Astrocyte (in vitro differentiated cells and primary cell): ENCODE data around the gene TLCD1. TPM values are rescaled to one million over a fixed set of nuclear protein-coding genes. Genes with fewer than 3 reads are reported as not detected.

Experiments used
- DNase-seq: peaks from one replicate; pipeline ENCODE4 v3.0.0-alpha.2; 2010; ENCODE audit warnings: low read depth
- FAIRE-seq: peaks from 2 replicates; lab custom pipeline; 2011; peaks lifted over from hg19 to GRCh38; lab: Jason Lieb, UNC
- H2AFZ ChIP-seq: 2 replicates; pipeline ENCODE4 v1.6.0; 2012; ENCODE audit warnings: low read depth, low read length, inconsistent platforms
- H3K27ac ChIP-seq: 2 replicates; pipeline ENCODE4 v1.5.1; 2011; ENCODE audit warnings: low read depth, low read length, inconsistent platforms
- H3K27me3 ChIP-seq: 2 replicates; pipeline ENCODE4 v1.6.0; 2011; ENCODE audit warnings: low read length, inconsistent platforms; ENCODE audit not compliant: insufficient read depth
- H3K36me3 ChIP-seq: 2 replicates; pipeline ENCODE4 v1.5.1; 2011; ENCODE audit warnings: low read length, inconsistent platforms; ENCODE audit not compliant: insufficient read depth
- H3K4me1 ChIP-seq: 2 replicates; pipeline ENCODE4 v1.5.1; 2011; ENCODE audit warnings: low read length, inconsistent platforms; ENCODE audit not compliant: insufficient read depth
- H3K4me2 ChIP-seq: 2 replicates; pipeline ENCODE4 v1.6.0; 2012; ENCODE audit warnings: low read length, inconsistent platforms
- H3K4me3 ChIP-seq: 2 replicates; pipeline ENCODE4 v1.5.1; 2011; ENCODE audit warnings: low read depth, mild to moderate bottlenecking, low read length, inconsistent platforms; ENCODE audit not compliant: insufficient read depth
- H3K79me2 ChIP-seq: 2 replicates; pipeline ENCODE4 v1.6.0; 2012; ENCODE audit warnings: mild to moderate bottlenecking, low read length, inconsistent platforms; ENCODE audit not compliant: insufficient read depth
- H3K9ac ChIP-seq: 2 replicates; pipeline ENCODE4 v1.6.0; 2012; ENCODE audit warnings: mild to moderate bottlenecking, low read length, inconsistent platforms
- H3K9me3 ChIP-seq: 2 replicates; pipeline ENCODE4 v1.5.1; 2012; ENCODE audit warnings: low read depth, mild to moderate bottlenecking, low read length, inconsistent platforms; ENCODE audit not compliant: insufficient read depth
- H4K20me1 ChIP-seq: 2 replicates; pipeline ENCODE4 v1.6.0; 2012; ENCODE audit warnings: low read length, inconsistent platforms; ENCODE audit not compliant: insufficient read depth
- H3K27ac Mint-ChIP-seq: one replicate; pipeline ENCODE4 v1.8.0; 2021; ENCODE audit warnings: mild to moderate bottlenecking, mixed read lengths; ENCODE audit not compliant: unreplicated experiment
- H3K27me3 Mint-ChIP-seq: one replicate; pipeline ENCODE4 v1.8.0; 2021; ENCODE audit warnings: low read depth, mixed read lengths; ENCODE audit not compliant: unreplicated experiment
- H3K36me3 Mint-ChIP-seq: one replicate; pipeline ENCODE4 v1.8.0; 2021; ENCODE audit warnings: low read depth, mixed read lengths; ENCODE audit not compliant: unreplicated experiment
- H3K4me1 Mint-ChIP-seq: one replicate; pipeline ENCODE4 v1.8.0; 2021; ENCODE audit warnings: low read depth, mixed read lengths; ENCODE audit not compliant: unreplicated experiment
- H3K4me3 Mint-ChIP-seq: one replicate; pipeline ENCODE4 v1.8.0; 2021; ENCODE audit warnings: mild to moderate bottlenecking, moderate library complexity, mixed read lengths; ENCODE audit not compliant: unreplicated experiment
- H3K9me3 Mint-ChIP-seq: one replicate; pipeline ENCODE4 v1.8.0; 2021; ENCODE audit warnings: mild to moderate bottlenecking, mixed read lengths; ENCODE audit not compliant: unreplicated experiment
- CTCF ChIP-seq: IDR thresholded peaks from 2 replicates; pipeline ENCODE4 v1.5.1; 2011; ENCODE audit warnings: low read depth, mild to moderate bottlenecking, inconsistent platforms, low read length, moderate library complexity; ENCODE audit not compliant: insufficient read depth
- EZH2 ChIP-seq: IDR thresholded peaks from 2 replicates; pipeline ENCODE4 v1.6.1; 2012; ENCODE audit warnings: mild to moderate bottlenecking, low read length, inconsistent platforms; ENCODE audit not compliant: insufficient read depth
- total RNA-seq: library from RNA; stranded (reverse); gene quantifications from 2 replicates; pipeline ENCODE4 v1.2.1, GENCODE V29; 2021

Gene TLCD1
- total RNA-seq, 1 donor from 2014 or later, result 25.1 TPM

GRCh38 chr17:28718333-28719020, 7.6 kb downstream of the TLCD1 start:
- FAIRE-seq, result no peak
- no peak for DNase-seq
- H3K9me3 Mint-ChIP-seq, result no peaks in the 10 kb centered on the region
- H3K27me3 Mint-ChIP-seq, result no peaks in the 10 kb centered on the region
- peaks cover 65% of the 10 kb centered on the region for H4K20me1 ChIP-seq
- H2AFZ ChIP-seq, result peak overlapping the region; percentile 28
- H3K36me3 Mint-ChIP-seq, result peaks cover 28% of the 10 kb centered on the region
- H3K4me2 ChIP-seq, result peak overlapping the region; percentile 93
- peaks cover 35% of the 10 kb centered on the region for H3K36me3 ChIP-seq
- no peaks in the 10 kb centered on the region for H3K27me3 ChIP-seq
- TF ChIP-seq CTCF (no peak), EZH2 (no peak)
- peak overlapping the region; percentile 95 for H3K27ac Mint-ChIP-seq
- peak overlapping the region; percentile 87 for H3K27ac ChIP-seq
- H3K4me3 ChIP-seq, result peak overlapping the region; percentile 83
- no peaks in the 10 kb centered on the region for H3K9me3 ChIP-seq
- H3K4me1 Mint-ChIP-seq, result peaks cover 29% of the 10 kb centered on the region
- H3K9ac ChIP-seq, result peak overlapping the region; percentile 92
- H3K79me2 ChIP-seq, result peaks cover 72% of the 10 kb centered on the region
- peak overlapping the region; percentile 89 for H3K4me3 Mint-ChIP-seq
- peaks cover 47% of the 10 kb centered on the region for H3K4me1 ChIP-seq

DNA sequence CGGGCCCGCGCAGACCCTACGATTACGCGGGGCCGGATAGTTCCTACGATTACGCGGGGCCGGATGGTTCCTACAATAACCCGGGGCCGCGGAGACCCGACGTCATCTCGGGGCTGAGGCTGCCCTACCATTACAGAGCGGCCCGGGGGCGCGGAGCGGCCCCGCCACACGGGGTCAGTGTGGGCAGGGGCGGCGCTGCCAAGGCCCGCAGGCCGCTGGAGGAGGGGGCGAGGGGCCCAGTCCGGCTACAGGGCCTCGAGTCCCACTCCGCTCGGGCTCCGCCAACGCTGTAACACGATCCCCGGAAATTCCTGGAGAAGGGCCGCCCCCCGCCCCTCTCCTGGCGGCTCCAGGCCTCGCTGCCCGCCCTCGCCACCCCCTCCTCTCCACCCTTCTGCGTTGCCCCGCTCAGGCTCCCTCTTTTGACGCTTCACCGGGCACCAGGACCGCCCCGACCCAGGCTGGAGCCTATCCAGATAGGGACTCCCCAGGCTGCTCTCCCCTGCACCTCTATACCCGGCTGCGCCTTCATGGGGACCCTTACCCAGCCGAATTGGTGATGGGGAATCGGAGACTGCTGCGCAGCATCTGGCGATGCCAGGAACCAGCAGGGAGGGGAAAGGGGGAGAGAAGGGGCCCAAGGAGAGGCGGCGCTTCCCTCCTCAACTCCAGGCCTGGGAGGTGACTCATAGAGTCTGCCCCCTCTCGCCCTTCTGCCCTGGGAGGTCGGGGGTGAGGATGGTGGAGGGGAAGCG, 8.3 kb downstream of the TLCD1 start, which contains the start of gene RAB34:
Gene RAB34, minus strand, starts transcription at position 291 of the 755 bp plus-strand sequence. CDS start 602 bp downstream, outside the sequence.
- Histone ChIP-seq H3K4me1 (peaks cover 41% of the 10 kb centered on the region), H3K79me2 (peaks cover 65% of the 10 kb centered on the region), H3K27ac (peak within 1 kb of the TSS; percentile 87), H3K9me3 (no peaks in the 10 kb centered on the region), H3K9ac (peak within 1 kb of the TSS; percentile 92), H4K20me1 (peaks cover 62% of the 10 kb centered on the region), H2AFZ (peak within 1 kb of the TSS; percentile 28), H3K27me3 (no peaks in the 10 kb centered on the region), H3K4me2 (peak within 1 kb of the TSS; percentile 93), H3K4me3 (peak within 1 kb of the TSS; percentile 83), H3K36me3 (peaks cover 31% of the 10 kb centered on the region)
- peaks cover 29% of the 10 kb centered on the region for H3K36me3 Mint-ChIP-seq
- no peaks in the 10 kb centered on the region for H3K27me3 Mint-ChIP-seq
- TF ChIP-seq CTCF (no peak), EZH2 (no peak)
- H3K27ac Mint-ChIP-seq, result peak within 1 kb of the TSS; percentile 95
- peak within 1 kb of the TSS; percentile 89 for H3K4me3 Mint-ChIP-seq
- FAIRE-seq, result no peak
- no peaks in the 10 kb centered on the region for H3K9me3 Mint-ChIP-seq
- peak; percentile 82 for DNase-seq
- H3K4me1 Mint-ChIP-seq, result peaks cover 25% of the 10 kb centered on the region
